ENCODE measurements around the gene MSMP.
A peak's percentile ranks its signal among the peaks of the same experiment; 100 is the strongest.

The MSMP gene, protein sequence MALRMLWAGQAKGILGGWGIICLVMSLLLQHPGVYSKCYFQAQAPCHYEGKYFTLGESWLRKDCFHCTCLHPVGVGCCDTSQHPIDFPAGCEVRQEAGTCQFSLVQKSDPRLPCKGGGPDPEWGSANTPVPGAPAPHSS

DNA sequence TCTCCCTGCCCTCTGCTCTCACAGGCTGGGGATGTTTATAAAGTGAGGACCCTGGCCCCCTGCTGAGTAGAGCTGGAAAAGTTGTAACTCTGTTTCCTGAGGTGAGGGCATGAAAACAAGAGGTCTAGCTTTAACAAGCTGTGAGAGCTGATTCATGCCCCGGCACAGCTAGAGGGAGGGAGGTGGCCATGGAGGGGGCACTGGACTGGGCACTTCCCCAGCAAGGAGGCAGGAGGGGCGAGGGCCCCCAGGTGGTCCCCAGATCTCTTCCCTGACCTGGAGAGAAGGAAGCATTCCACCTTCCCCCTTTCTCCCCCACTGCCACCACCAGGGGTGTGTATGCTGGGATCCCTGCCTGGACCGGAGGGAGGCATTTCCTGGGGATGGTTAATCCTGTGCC, at the start of gene MSMP:
TSS of gene MSMP (minus strand) at position 13 of the 400 bp plus-strand sequence. CDS start 147 bp downstream, outside the sequence.
- no peak for DNase-seq

DNA sequence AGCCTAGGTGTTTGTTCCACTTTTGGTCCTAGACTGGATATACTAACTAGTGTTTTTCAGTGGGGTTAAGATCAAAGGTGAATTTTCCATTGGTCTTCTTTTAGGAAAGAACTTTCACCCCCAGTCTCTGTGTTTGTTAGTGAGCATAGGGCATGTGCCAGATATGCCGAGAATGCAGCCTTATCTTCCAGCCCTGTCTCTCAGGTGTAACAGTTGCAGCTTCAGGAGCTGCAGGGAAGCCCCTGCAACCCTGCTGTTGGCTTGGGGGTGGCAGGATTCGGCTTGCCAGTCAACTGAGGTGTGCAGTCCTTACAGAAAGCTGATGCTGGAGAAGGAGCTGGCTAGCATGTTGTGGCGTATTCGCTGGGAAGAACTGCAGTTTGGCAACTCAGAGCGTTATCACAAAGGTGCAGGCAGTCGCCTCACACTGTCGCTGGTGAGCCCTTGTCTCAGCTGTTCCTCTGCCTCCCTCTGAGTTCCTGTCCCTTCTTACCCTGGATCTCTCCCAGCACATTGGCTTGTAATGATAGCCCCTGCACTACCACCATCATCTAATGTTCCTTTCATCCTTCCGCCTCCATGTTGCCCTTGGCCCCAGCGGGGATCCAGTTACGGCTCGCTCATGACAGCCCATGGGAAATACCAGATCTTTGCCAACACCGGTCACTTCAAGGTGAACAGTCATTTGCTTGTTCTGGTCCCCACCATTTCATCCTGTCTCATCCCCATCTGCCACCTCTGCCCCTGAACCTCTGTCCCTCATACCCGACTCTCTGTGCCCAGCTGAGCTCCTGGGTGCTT, 47.5 kb upstream of the MSMP start:
- no peak for DNase-seq

DNA sequence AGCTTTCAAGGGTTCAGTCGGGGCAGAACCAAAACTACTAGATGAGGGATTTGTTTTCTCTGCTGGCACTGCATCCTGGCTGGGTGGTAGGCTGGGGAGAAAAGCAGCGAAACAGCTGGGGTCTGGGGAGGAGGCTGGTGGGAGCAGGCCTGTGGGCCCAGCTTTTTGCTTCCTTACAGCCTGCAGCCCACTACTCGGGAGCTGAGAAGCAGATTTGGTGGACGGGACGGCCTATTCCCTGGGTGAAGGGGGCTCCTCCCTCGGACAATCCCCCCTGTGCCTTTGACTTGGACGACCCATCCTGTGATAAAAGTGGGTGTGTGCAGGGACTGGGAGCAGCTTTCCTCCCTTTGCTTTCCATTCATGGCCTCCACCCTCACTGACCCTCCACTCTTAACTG, 46.5 kb upstream of the MSMP start:
- DNase-seq: no peak

DNA sequence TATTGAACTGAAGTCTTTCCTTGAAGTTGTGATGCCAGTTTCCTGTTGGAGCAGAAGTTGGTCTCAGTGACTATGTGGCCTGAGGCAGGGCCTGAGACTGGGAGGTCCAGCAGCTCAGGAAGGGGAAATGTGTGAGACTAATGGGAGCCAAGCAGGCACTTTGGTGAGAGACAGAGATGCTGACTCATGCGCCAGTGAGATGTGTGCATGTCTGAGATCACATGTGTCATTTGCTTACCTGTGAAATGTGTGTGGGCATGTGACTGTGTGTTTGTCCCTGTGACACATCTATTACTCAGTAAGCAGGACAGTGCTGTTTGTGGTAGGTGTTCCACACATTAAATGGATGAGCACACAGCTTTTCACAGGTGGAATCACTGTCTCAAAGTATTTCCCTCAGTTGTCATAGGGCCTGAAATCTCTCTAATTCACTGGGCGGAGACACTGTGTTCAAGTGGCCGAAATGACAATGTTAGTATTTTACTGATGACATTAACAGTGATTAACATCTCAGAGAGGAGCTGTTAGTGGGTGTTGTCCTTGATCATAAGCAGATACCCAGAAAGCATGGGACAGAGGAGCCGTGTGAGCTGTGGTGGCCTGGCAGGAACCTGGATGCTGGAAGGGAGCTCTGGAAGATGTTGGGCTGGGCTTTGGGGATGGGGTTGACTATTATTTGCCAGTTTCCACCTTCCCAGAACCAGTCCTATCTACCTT, 44.7 kb upstream of the MSMP start:
- no peak for DNase-seq

DNA sequence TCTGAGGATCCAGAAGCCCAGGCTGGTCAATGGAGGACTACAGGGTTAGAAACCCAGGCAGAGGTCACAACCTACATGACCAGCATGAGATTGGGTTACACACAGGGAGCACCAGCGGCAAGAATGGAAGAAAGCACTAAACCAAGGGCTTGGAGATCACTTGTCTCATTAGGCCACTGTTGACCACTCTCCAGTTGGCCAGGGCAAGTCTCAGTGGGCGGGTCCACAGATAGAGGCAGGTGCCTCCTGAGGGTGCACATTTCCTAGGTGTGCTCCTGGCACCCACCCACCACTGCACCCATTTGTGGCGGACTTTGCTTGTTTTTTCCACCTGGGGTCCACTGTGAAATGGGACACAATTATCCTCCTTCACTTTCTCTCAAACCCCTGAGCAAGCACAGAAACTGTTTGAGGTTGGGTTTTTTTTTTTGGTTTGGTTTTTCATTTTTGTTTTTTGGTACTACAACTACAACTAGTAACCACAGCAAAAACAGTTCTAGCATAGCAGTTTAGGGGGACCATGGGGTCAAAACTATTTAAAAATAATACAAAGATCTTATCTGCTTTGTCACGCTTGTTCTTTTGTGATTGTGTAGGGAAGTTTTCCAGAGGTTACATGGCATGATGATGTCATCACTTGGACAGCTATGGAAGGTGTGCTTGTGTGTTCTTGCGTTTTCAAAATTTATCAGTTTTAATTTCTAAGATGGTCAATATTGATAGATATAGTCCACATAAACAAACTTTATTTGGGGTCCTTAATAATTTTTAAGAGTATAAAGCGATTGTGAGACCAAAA, 43.4 kb upstream of the MSMP start:
- DNase-seq: no peak

DNA sequence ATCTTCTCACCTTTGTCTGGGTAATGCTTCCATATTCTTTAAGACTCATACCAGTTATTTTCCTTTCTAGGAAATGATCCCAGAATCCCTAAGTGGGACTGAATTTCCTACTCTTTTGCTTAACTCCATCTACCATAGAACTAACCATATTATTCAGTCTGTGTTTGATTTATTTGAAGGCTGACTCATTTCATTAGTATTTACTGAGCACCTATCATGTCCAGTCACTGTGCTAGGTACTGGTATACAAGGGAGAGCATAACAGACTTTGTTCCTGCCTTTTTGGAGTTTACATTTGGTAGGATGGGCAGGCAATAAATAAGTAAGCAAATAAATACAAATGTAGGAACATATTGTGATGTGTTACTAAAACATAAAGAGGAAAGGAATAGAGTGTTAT, 41.6 kb upstream of the MSMP start:
- no peak for DNase-seq

DNA sequence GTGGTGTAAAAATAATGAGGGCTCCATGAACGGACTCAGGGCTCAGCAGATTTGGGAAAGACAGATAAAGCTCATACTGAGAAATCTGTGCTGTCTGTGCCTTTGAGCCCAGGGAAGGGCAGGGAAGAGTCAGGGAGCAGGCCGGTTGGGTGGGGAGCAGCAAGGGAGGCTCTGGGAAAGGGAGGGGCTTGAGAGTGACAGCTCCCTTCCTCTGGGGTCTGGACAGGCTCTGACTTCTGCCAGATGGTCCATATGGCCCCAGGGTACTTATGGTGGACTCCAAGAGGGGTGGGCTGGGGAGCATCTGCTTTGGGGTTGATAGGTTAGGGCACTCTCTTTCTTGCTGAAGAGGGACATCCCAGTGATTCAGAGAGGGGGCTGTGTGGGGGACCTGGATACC, 39.4 kb upstream of the MSMP start:
- no peak for DNase-seq

DNA sequence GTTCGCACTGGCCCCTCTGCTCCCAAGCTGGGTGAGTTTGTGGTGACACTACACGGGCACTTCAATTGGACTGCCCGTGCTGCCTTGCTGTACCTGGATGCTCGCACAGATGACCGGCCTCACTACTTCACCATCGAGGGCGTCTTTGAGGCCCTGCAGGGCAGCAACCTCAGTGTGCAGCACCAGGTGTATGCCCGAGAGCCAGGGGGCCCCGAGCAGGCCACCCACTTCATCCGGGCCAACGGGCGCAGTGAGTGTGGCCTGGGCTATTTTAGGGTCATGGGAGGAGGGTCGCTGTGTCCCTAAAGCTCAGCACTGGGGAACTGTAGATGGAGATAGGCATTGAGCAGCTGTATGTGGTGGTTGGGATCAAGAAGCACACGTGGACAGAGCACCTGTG, 38.8 kb upstream of the MSMP start:
- DNase-seq: no peak

DNA sequence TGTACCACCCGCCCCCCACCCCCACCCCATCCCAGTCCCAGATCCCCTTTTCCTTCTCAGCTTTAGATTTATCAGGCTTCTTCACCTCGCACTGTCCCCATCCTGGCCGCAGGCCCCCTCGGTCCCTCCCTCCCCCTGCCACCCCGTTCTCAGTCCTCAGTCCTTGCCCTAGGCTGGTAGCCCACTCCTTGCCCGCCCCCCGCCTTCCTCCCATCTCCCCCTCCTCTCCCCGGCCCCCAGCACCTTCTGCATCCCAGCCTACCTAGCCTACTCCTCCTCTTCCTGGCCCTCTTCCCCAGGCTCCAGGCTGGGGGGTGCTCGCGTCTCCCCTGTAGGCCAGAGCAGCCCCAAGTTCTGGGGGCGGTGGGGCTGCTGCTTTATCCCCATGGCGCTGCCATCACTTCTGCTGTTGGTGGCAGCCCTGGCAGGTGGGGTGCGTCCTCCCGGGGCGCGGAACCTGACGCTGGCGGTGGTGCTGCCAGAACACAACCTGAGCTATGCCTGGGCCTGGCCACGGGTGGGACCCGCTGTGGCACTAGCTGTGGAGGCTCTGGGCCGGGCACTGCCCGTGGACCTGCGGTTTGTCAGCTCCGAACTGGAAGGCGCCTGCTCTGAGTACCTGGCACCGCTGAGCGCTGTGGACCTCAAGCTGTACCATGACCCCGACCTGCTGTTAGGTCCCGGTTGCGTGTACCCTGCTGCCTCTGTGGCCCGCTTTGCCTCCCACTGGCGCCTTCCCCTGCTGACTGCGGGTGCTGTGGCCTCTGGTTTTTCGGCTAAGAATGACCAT, 38.1 kb upstream of the MSMP start:
- no peak for DNase-seq

DNA sequence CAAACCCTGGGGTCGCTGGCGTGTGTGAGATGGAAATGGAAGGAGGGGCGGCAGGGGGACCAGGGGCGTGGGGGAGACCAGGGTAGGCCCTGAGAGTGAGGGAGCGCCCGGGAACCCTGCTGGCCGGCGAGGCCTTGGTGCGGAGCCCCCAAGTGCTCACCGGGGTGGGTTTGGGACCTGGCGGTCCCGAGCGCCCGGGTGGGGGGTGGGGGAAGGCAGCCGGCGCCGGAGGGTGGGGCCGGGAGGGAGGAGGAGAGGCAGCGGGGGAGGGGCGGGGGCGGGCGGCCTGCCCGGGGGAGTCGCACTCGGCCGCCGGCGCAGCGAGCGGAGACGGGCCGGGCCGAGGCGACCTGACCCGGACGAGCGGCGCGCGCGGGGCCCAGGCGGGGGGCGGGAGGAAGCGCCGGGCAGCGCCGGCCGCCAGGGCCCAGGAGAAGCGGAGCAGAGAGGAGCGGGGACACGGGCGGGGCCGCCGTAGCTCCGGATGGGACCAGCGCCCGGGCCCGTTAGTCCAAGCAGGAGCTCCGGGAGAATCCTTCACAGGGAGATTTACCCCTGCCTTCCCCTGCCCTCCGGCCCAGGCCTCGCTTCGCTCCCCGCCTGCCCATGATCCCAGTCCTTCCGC, 37.3 kb upstream of the MSMP start, which contains the start of gene NPR2:
TSS of gene NPR2 (plus strand) at position 295 of the 625 bp plus-strand sequence. CDS start 818 bp downstream, outside the sequence.
- DNase-seq: no peak

DNA sequence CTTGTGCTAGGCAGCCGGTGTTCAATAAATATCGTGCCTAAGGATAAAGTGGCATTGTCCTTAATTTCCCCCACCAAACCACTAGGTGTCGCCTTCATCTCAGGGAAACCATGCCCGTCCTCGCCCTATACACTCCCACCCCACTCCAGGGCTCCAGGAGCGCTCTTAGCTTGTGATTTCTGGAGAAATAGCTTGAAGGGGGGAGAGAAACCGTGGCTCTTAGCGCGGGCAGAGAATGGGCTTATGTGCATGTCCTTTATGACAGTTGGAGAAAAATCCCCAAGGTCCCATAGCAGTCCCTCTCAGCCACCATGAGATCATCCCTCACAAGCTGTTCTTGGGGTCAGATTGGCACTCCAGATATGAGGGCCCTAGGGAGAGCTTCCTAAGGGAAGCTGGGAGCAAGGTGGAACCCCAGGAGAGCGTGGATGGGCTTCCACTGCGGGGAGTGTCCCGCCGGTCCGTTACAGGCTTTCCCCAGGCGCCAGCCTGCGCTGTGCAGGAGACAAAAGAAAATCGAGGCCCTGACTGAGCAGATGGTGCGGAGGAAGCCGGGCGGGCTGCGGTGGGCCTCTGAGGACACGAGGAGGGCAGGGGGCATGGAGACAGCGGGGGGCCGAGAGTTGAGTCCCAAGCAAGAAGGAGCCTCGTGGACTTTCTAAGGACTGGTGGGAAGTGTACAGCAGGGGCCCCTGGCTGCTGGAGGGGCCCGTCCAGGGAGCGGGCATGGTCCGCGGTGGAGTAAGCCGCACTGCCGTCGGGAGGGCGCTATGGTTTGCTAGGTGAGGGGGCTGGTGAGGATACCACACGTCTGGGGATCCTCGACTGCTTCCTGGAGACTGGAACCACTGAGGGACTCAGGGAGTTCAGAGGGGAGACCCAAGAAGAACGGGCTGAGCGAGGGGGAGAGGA, 36.6 kb upstream of the MSMP start:
- peak; percentile 53 for DNase-seq

DNA sequence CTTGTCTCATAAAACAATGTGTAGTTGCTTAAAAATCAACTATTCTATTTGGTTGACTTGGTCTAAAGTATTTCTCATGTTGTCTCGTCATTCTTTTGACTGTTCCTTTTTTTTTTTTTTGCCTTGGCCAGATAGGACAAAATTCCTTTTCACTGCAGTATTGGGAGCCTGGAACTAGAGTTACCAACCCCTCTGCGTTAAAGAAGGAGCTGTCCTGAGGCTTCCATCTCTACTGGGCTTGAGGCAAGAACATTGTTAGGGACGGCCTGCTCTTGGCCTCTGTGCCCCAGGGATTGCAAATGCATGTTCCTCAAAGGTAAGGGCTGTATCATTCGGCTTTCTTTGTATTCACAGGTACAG, 35.9 kb upstream of the MSMP start:
- no peak for DNase-seq

DNA sequence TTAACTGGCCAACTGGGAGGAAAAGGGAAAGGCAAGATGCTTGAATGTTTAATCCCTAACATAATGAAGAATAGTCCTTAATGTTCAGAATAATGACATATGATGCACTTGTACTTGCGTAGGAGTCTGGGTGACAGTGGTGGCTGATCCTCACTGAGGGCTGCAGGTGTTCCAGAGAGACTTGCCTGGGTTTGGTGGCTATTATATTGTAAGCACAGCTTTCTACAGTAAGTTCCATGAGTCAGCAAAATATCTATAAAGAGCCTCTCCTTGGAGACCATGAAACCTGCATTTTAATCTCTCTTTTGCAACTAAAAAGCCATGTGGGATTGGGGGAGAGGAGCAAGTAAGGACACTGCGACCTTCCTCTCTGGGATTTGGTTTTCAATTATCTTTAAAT, 35.5 kb upstream of the MSMP start:
- DNase-seq: no peak

DNA sequence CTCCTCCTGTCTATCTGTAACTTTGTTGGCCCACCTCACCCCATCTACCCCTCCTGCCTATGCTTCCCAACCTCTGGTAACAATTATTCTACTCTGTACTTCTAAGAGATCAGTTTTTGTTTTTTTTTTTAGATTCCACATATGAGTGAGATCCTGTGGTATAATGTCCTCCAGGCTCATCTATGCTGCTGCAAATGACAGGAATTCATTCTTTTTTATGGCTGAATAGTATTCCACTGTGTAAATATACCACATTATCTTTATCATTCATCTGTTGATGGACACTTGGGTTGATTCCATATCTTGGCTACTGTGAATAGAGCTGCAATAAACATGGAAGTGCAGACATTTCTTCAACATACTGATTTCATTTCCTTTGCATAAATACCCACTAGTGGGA, 29.3 kb upstream of the MSMP start:
- no peak for DNase-seq

DNA sequence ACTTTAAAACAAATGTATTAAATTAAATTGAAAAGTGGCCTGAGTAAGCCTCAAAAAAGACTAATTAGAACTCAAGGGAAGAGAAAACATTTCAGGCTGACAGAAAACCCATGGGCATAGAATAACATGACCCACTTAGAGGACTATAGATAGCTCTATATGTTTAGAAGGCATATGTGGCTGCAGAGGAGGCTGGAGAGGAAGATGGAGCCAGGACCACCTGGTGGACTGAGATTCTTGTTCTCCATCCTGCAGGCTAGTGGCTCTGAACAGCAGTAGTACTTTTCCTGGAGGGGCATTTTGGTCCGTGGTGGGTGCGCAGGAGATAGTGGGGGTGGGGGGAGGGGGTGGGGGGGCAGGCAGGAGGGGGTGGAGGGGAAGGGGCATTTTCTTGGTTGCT, 27.0 kb upstream of the MSMP start:
- DNase-seq: no peak

DNA sequence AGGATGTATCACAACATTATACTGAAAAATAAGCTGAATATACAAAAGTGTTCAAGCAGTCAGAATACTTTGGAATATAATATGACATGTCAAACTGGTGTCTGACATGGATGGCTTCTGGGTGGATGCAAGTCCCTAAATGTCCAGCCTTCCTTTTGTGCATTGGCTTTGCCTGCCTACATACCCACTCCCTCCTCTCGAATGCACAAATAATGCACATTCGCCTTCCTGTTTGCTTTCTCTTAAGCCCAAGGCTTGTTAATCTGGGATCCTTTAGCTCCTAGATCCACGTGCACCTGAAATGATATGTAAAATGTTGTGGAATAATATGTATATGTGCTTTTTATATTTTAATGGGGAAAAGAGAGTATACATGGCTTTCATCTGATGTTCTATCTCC, 24.4 kb upstream of the MSMP start:
- DNase-seq: no peak

DNA sequence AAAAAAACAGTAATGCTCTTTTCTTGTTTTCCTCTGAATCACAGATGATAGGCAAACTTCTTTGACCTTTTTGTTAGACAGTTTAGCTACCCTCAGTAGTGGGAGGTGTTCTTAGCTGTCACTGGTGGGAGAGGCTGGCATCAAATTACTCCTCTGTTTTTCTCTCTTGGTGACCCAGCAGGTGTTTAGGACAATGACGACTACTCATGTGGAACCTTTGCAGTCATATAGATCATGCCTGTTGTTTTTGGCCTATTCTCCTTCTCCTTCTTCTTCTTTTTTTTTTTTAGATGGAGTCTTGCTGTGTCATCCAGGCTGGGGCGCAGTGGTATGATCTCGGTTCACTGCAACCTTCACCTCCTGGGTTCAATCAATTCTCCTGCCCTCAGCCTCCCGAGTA, 21.9 kb upstream of the MSMP start:
- peak; percentile 83 for DNase-seq

DNA sequence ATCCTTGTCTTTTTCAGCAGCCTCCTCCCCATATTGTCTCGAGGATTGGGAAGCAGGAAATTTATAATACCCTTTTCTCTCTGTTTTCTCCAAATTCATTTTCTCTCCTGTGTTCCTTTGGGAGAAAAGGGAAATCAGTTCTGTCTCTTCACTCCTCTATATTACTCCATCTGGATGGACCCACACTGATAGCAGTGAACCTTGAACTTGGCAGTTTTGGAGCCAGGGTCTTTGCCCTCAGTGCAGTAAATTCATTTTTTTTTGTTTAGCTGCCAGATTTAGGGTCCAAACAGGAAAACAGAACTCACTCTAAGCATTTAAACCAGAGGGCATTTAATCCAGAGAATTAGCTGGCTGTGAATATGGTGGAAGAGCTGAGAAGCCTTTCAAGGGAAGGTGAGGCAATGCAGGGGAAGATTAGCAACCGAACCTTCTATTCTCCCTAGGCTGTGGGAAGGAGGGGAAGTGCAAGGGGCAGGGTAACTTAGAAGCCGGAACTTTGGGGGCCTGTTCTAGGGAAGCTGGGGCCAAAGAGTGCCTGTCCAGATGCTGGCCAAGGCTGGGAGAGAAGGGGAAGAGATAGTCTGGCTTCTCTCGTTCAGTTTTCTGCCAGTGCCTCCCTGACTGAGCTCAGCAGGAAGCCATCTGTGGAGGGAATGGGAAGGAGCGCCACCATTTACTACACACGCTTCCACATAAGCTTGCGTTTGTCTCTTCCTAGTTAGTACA, 21.0 kb upstream of the MSMP start:
- DNase-seq: no peak

DNA sequence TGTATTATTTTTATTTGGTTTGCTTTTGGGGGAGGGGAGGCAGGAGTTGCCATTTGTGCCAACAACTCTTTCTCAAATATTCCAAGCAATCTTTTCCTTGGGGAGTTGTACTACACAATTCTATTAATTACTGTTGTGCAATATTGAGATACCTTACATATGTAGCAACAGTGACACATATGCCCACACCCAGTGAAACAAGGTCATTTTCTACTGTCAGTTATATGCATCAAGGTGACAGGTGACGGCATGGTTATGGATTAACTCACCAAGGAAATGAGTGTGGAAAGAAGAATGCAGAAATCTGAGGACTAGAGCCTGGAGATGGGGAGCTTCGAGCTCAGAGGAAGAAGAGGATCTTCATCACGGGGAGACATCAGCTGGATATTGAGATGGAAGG, 17.9 kb upstream of the MSMP start:
- no peak for DNase-seq

DNA sequence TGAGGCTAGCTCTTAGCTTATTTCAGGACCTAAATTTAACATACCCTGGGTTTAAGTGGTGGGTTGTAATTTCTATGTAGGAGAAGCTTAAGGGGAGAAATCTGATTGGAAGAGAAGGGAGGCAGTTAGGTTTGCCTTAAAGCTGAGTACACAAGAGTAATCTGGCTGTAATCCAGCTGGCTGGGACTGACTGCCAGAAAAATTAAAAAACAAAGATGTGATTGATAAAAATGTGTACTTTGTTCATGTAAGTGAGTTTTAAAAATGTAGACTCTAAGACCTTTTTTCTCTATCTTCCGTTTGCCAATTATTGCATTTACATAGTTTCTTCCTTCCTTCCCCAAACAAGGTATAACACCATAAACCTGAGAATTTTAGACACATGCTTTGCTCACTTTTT, 17.5 kb upstream of the MSMP start:
- DNase-seq: no peak
